ENCODE measurements around the gene ZNF221.

DNA sequence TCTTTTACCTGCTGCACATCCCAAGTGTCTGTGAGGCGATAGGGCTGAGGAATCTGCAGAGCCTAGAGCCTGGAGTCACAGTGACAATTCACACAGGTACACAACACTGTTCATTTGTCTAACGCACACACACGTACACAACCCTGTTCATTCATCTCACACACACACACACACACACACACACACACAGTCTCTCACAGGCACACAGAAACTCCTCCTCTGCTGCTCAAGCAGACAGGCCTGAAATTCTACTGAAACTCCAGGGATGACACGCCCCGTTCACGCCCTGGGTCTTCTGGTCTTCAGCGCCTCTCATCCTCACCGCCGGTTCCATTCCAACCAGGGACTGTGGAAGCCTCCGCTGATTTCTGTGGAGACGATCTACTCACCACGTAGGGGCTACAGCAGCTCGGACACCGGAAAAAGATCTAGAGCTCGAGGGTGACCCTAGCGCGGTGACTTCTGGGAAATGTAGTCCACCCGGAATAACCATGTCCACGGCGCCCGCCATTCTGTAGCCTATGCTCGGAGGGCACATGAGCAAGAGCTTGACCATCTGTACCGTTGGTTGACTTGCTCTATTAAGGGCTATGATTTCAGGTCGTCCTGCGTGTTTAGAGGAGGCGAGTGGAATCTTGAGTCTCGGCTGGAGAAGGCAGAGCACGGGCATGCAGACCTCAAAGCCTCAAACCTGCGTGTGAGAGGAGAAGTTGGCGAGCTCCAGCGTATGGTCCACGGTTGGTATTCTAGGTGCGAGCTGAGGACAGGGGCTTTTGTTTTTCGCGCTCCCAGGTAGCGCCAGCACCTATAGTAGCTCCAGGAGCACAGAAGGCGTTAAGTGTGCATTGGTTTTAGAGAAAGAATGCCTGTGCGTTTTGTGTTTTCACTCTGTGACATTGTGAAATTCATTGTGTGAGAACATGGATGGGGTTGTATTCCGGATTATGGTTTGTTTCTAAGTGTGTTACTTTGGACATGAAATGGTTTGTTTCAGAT lies 49.3 kb upstream of the ZNF221 start:
- TF ChIP-seq POLR2AphosphoS5 (IDR thresholded peaks at IDR 0.05) (peak in 2 of 3 donors; percentile 53 to 57), POLR2A (IDR thresholded peaks at IDR 0.05) (no peak)
- TF ChIP-seq, protein P1, sequence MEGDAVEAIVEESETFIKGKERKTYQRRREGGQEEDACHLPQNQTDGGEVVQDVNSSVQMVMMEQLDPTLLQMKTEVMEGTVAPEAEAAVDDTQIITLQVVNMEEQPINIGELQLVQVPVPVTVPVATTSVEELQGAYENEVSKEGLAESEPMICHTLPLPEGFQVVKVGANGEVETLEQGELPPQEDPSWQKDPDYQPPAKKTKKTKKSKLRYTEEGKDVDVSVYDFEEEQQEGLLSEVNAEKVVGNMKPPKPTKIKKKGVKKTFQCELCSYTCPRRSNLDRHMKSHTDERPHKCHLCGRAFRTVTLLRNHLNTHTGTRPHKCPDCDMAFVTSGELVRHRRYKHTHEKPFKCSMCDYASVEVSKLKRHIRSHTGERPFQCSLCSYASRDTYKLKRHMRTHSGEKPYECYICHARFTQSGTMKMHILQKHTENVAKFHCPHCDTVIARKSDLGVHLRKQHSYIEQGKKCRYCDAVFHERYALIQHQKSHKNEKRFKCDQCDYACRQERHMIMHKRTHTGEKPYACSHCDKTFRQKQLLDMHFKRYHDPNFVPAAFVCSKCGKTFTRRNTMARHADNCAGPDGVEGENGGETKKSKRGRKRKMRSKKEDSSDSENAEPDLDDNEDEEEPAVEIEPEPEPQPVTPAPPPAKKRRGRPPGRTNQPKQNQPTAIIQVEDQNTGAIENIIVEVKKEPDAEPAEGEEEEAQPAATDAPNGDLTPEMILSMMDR (IDR thresholded peaks at IDR 0.05 in 8 of 11, conservative IDR thresholded peaks at IDR 0.05 in 3 of 11), result no peak

All from spleen (tissue), 7 donors.